ENCODE data around the gene SDR42E1. TPM values are rescaled to one million over a fixed set of nuclear protein-coding genes. Genes with fewer than 3 reads are reported as not detected.
A peak's percentile ranks its signal among the peaks of the same experiment; 100 is the strongest.

The SDR42E1 gene
- polyA plus RNA-seq, 2 donors, result 2.3 to 3.6 TPM

DNA sequence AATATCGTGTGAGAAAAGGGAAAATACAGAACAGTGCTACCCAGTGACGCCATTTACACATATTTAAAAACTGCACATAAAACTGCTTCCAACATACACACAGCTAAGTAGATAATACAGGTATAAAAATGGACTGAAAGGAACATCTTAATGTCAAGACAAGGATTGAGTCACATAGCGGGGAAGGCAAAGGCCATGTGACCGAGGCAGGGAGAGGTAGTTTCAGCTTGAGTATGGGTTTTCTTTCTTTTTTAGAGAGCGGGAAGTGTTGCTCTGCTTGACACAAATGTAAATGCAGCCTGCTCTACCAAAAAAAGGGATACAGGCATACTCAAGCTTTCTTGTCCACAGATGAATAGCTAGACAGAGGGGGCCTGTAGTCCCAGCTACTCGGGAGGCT, 46.5 kb downstream of the SDR42E1 start:
- Histone ChIP-seq H3K27ac (ENCODE audit: low read depth in 2 of 2, low read length in 1 of 2) (no peak overlapping the region), H3K27me3 (ENCODE audit: control insufficient read depth in 1 of 2, insufficient read depth in 2 of 2, low read length in 2 of 2) (no peaks in the 10 kb centered on the region), H3K9me3 (ENCODE audit: control insufficient read depth in 2 of 2, insufficient read depth in 1 of 2, low read depth in 1 of 2, low read length in 1 of 2) (peaks cover 0 to under 1% of the 10 kb centered on the region in 2 donors), H3K4me1 (ENCODE audit: control insufficient read depth in 2 of 2, insufficient read depth in 2 of 2, low read length in 1 of 2) (no peaks in the 10 kb centered on the region), H3K4me3 (ENCODE audit: low read depth in 1 of 2, low read length in 2 of 2) (no peak overlapping the region), H3K36me3 (ENCODE audit: control insufficient read depth in 2 of 2, insufficient read depth in 2 of 2, low read length in 1 of 2) (no peaks in the 10 kb centered on the region)
- WGBS, 2 donors, result 92 to 93% methylated on average over 6 of the region's 6 CpGs

DNA sequence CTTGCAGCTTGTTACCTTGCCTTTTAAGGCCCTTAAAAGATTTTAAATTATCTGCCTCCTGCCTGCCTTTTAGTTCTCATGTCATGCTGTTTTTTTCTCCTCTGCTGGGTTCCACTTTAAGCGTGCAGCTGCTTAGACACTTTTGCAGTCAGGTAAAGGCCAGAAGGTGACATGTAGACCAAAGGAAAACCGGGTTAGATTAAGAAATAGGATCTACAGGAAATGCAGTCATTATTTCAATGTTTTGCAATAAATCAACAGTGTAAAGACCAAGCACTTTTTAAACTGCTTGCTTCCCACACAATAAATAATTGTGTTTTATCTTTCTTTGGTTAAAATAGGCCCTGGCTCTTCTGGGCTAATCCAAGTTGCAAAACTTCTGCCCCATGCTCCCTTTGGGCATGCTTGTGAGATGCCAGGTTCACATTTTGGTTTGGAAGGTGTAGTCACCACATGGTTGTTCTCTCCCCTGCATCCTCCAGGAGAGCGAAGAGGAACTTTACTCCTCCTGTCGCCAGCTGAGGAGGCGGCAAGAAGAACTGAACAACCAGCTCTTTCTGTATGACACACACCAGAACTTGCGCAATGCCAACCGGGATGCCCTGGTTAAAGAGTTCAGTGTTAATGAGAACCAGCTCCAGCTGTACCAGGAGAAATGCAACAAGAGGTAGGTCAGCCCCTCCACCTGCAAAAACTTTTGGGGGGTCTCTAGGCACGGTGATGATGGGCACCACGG, 54.9 kb downstream of the SDR42E1 start:
- Histone ChIP-seq H3K36me3 (ENCODE audit: control insufficient read depth in 2 of 2, insufficient read depth in 2 of 2, low read length in 1 of 2) (no peaks in the 10 kb centered on the region), H3K9me3 (ENCODE audit: control insufficient read depth in 2 of 2, insufficient read depth in 1 of 2, low read depth in 1 of 2, low read length in 1 of 2) (peaks cover 0 to 3% of the 10 kb centered on the region in 2 donors), H3K27me3 (ENCODE audit: control insufficient read depth in 1 of 2, insufficient read depth in 2 of 2, low read length in 2 of 2) (no peaks in the 10 kb centered on the region), H3K4me3 (ENCODE audit: low read depth in 1 of 2, low read length in 2 of 2) (no peak overlapping the region), H3K4me1 (ENCODE audit: control insufficient read depth in 2 of 2, insufficient read depth in 2 of 2, low read length in 1 of 2) (no peaks in the 10 kb centered on the region), H3K27ac (ENCODE audit: low read depth in 2 of 2, low read length in 1 of 2) (no peak overlapping the region)
- WGBS, 2 donors, result 80 to 81% methylated on average over 9 of the region's 9 CpGs

DNA sequence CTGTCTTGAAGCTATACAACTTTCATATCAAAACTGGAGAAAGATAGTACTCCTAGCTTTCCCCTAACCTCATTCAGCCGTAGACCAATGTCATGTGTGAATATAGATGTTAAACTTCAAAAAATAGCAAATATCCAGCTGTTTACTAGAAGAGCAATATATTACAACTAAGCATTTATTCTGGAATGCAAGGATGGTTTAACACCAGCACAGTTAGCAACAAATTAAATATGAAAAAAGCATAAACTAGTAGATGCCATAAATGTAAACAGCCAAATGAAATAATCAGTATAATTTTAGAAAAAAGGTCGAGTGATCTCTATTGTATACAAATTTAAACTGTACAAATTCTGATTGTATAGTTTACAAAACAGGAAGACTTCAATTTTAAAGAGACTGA, 59.7 kb downstream of the SDR42E1 start:
- H3K36me3 ChIP-seq (ENCODE audit: control insufficient read depth in 2 of 2, insufficient read depth in 2 of 2, low read length in 1 of 2), result no peaks in the 10 kb centered on the region
- 74 to 84% methylated on average over 2 of the region's 2 CpGs for WGBS, 2 donors

DNA sequence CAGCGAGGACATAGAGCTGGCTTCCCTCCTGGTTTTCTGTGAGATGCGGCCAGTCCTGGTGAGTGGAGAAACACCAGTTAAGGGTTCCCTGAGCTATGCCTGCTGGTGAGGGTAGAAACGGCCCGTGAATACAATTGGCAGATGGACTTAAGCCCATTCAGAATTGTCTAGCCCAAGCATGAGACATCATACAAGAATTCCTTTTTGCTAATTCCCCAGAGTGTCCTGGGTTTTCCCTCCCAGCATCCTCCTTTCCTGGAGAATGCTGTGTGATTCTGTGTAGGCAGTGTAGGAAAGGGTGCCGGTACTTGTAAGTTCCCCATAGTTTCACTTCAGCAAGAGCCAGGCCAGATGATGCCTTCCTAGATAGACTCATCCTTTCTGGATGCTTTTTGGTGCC, 65.1 kb downstream of the SDR42E1 start:
- no peak overlapping the region for H3K4me3 ChIP-seq (ENCODE audit: low read depth in 1 of 2, low read length in 2 of 2)
- 82 to 84% methylated on average over 5 of the region's 5 CpGs for WGBS, 2 donors
- H3K36me3 ChIP-seq (ENCODE audit: control insufficient read depth in 2 of 2, insufficient read depth in 2 of 2, low read length in 1 of 2), result no peaks in the 10 kb centered on the region
- H3K4me1 ChIP-seq (ENCODE audit: control insufficient read depth in 2 of 2, insufficient read depth in 2 of 2, low read length in 1 of 2), result no peaks in the 10 kb centered on the region
- no peaks in the 10 kb centered on the region for H3K27me3 ChIP-seq (ENCODE audit: control insufficient read depth in 1 of 2, insufficient read depth in 2 of 2, low read length in 2 of 2)
- no peak overlapping the region for H3K27ac ChIP-seq (ENCODE audit: low read depth in 2 of 2, low read length in 1 of 2)
- H3K9me3 ChIP-seq (ENCODE audit: control insufficient read depth in 2 of 2, insufficient read depth in 1 of 2, low read depth in 1 of 2, low read length in 1 of 2), result peaks cover 0 to 3% of the 10 kb centered on the region in 2 donors

More for the DNA sequence above, 59.7 kb downstream of the SDR42E1 start:
- Histone ChIP-seq H3K4me1 (ENCODE audit: control insufficient read depth in 2 of 2, insufficient read depth in 2 of 2, low read length in 1 of 2) (no peaks in the 10 kb centered on the region), H3K4me3 (ENCODE audit: low read depth in 1 of 2, low read length in 2 of 2) (no peak overlapping the region), H3K27me3 (ENCODE audit: control insufficient read depth in 1 of 2, insufficient read depth in 2 of 2, low read length in 2 of 2) (no peaks in the 10 kb centered on the region), H3K27ac (ENCODE audit: low read depth in 2 of 2, low read length in 1 of 2) (no peak overlapping the region), H3K9me3 (ENCODE audit: control insufficient read depth in 2 of 2, insufficient read depth in 1 of 2, low read depth in 1 of 2, low read length in 1 of 2) (peaks cover 0 to 3% of the 10 kb centered on the region in 2 donors)

DNA sequence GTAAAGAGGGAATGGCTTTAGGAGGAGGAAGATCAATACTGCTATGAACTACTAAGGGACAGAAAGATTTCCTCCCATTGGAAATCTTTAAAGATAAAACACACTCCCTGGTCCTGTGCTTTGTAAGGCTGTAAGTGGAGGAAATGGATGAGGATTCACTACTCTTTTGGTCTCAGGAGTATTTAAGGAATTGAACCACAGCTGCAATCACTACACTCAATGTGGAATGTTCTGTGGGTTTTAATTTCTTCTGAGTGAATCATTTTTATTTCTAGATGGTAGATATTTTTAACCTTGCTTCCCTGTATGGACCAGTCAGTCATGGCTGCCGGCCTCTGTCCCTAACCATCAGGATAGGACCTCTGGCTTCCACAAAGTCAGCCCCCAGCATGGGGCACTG, 65.6 kb downstream of the SDR42E1 start:
- Histone ChIP-seq H3K27me3 (ENCODE audit: control insufficient read depth in 1 of 2, insufficient read depth in 2 of 2, low read length in 2 of 2) (no peaks in the 10 kb centered on the region), H3K36me3 (ENCODE audit: control insufficient read depth in 2 of 2, insufficient read depth in 2 of 2, low read length in 1 of 2) (no peaks in the 10 kb centered on the region), H3K4me1 (ENCODE audit: control insufficient read depth in 2 of 2, insufficient read depth in 2 of 2, low read length in 1 of 2) (no peaks in the 10 kb centered on the region), H3K27ac (ENCODE audit: low read depth in 2 of 2, low read length in 1 of 2) (no peak overlapping the region), H3K9me3 (ENCODE audit: control insufficient read depth in 2 of 2, insufficient read depth in 1 of 2, low read depth in 1 of 2, low read length in 1 of 2) (no peaks in the 10 kb centered on the region), H3K4me3 (ENCODE audit: low read depth in 1 of 2, low read length in 2 of 2) (no peak overlapping the region)
- WGBS, 2 donors, result 78 to 90% methylated on average over 1 of the region's 1 CpG

DNA sequence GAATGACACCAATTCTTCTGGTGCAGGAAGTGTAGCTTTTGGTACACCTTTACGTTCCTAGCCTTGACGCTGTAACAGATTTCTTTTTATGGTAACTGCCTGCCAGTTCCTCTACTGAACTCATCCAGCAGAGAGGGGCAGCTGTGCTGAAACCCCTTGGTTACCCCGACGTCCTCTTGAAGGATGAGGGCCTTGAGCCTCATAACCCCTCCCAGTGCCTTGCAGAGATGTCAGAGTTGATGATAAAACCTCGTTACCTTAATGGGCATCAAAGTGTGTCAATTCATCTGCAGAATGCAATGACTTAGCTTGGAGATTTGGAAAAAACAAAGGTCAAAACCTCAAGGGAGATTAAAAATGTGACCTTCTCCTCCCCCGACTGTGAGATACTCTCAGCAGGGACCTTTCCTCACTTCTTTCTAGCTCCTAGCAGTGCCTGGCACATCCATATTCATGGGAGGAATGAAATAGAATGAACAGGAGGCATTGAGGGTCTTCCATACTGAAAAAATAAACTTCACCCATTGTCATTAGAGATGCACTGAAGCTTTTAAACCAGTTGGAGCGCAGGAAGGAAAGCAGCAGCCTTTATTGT, 69.2 kb downstream of the SDR42E1 start:
- no peaks in the 10 kb centered on the region for H3K9me3 ChIP-seq (ENCODE audit: control insufficient read depth in 2 of 2, insufficient read depth in 1 of 2, low read depth in 1 of 2, low read length in 1 of 2)
- H3K4me3 ChIP-seq (ENCODE audit: low read depth in 1 of 2, low read length in 2 of 2), result no peak overlapping the region
- WGBS, 2 donors, result 81 to 83% methylated on average over 7 of the region's 7 CpGs
- H3K36me3 ChIP-seq (ENCODE audit: control insufficient read depth in 2 of 2, insufficient read depth in 2 of 2, low read length in 1 of 2), result no peaks in the 10 kb centered on the region
- no peaks in the 10 kb centered on the region for H3K27me3 ChIP-seq (ENCODE audit: control insufficient read depth in 1 of 2, insufficient read depth in 2 of 2, low read length in 2 of 2)
- H3K4me1 ChIP-seq (ENCODE audit: control insufficient read depth in 2 of 2, insufficient read depth in 2 of 2, low read length in 1 of 2), result peaks cover 3 to 5% of the 10 kb centered on the region in 2 donors
- H3K27ac ChIP-seq (ENCODE audit: low read depth in 2 of 2, low read length in 1 of 2), result no peak overlapping the region

DNA sequence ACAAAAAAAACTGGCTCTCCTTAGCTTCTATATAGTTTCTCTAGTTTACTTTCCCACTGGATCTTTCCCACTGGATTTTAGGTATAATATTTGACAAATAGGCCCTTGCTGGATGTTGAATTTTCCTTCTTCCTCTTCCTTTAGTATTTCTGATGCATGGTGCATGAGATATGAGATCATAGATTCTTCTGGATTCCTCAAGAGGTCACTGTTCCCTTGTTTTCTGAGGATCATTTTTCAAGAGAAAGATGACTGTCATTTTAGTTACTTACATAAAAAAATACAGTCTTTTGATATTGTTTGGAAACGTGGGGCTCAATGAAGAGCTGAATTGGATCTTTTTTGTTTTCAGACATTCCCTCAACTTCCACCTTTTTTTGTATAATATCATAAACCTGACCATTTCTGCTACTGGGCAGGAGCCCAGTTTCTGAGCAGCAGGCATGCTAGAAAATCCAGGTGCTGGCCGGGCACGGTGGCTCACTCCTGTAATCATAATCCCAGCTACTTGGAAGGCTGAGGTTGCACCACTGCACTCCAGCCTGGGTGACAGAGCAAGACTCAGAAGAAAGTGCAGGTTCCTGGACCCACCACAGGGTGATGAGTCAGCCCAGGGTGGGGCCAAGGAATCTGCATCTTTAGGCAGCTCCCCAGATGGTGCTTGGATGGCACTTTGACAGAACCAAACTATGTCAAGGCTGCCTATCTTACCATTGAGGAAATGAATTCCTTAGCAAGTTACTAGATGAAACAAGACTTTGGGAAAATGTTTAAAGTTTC, 70.3 kb downstream of the SDR42E1 start:
- WGBS, 2 donors, result 27 to 32% methylated on average over 3 of the region's 3 CpGs
- Histone ChIP-seq H3K27ac (ENCODE audit: low read depth in 2 of 2, low read length in 1 of 2) (peak overlapping the region in 1 of 2 donors; percentile 2), H3K9me3 (ENCODE audit: control insufficient read depth in 2 of 2, insufficient read depth in 1 of 2, low read depth in 1 of 2, low read length in 1 of 2) (no peaks in the 10 kb centered on the region), H3K27me3 (ENCODE audit: control insufficient read depth in 1 of 2, insufficient read depth in 2 of 2, low read length in 2 of 2) (no peaks in the 10 kb centered on the region), H3K36me3 (ENCODE audit: control insufficient read depth in 2 of 2, insufficient read depth in 2 of 2, low read length in 1 of 2) (peaks cover 0 to 3% of the 10 kb centered on the region in 2 donors), H3K4me1 (ENCODE audit: control insufficient read depth in 2 of 2, insufficient read depth in 2 of 2, low read length in 1 of 2) (peaks cover 3 to 5% of the 10 kb centered on the region in 2 donors), H3K4me3 (ENCODE audit: low read depth in 1 of 2, low read length in 2 of 2) (no peak overlapping the region)

DNA sequence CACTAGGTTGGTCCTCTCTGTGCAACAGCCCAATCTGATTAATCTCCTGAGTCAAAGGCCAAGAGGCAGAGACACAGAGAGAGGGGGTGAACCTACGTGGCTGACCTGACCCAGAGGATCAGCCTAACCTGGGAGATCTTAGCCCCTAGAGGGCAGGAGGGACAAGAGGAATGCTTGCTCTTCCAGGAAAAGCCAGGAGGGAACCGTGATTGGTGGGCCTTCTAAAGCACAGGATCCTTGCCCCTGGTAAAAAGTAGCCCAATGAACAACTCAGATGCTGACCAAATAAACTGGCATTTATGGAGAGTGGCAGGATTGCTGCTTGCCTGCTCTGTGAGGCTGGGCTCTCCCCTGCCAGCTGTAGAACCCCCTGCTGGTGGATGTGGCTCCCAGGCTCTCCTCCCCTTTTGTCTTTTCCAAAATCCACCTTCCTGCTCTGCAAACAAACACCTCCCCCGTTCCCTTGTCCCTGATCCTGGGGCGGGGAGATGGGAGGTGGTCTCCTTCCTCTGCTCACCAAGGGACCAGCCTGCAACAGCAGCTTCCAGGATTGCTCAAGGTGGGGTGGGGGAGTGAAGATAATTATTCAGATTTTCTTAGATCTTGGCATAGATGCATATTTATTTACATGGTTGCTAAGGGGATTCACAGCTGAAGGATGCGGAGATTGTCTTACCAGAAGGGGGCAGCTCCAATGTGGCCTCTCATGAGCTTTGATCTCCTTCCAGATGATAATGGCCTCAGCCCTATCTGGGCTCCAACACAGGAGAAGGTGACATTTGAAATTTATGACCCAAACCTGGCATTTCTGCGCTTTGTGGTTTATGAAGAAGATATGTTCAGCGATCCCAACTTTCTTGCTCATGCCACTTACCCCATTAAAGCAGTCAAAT, 71.9 kb downstream of the SDR42E1 start:
- H3K36me3 ChIP-seq (ENCODE audit: control insufficient read depth in 2 of 2, insufficient read depth in 2 of 2, low read length in 1 of 2), result peaks cover 0 to 3% of the 10 kb centered on the region in 2 donors
- H3K27ac ChIP-seq (ENCODE audit: low read depth in 2 of 2, low read length in 1 of 2), result no peak overlapping the region
- no peaks in the 10 kb centered on the region for H3K9me3 ChIP-seq (ENCODE audit: control insufficient read depth in 2 of 2, insufficient read depth in 1 of 2, low read depth in 1 of 2, low read length in 1 of 2)
- no peaks in the 10 kb centered on the region for H3K27me3 ChIP-seq (ENCODE audit: control insufficient read depth in 1 of 2, insufficient read depth in 2 of 2, low read length in 2 of 2)
- H3K4me3 ChIP-seq (ENCODE audit: low read depth in 1 of 2, low read length in 2 of 2), result no peak overlapping the region
- WGBS, 2 donors, result 80 to 83% methylated on average over 7 of the region's 7 CpGs
- H3K4me1 ChIP-seq (ENCODE audit: control insufficient read depth in 2 of 2, insufficient read depth in 2 of 2, low read length in 1 of 2), result peaks cover 3 to 5% of the 10 kb centered on the region in 2 donors

Measured in esophagus (tissue), 2 donors.